Islet precursor cell (in vitro differentiated cells): ENCODE results near the gene POLG.

Experiments
- DNase-seq: peaks from one replicate; pipeline ENCODE4 v3.0.0-alpha.2; 2018

POLG gene

GRCh38 chr15:89356634-89357298 is 22.1 kb upstream of the POLG start:
- DNase-seq: no peak

- DNase-seq: no peak
Observed at GRCh38 chr15:89353991-89354390, 19.4 kb upstream of the POLG start.

- no peak for DNase-seq
Observed at GRCh38 chr15:89352476-89352875, 17.9 kb upstream of the POLG start.

GRCh38 chr15:89349206-89349558 is 14.6 kb upstream of the POLG start:
- no peak for DNase-seq

GRCh38 chr15:89346516-89347231 is 12.1 kb upstream of the POLG start:
- DNase-seq: peak; percentile 71

GRCh38 chr15:89345248-89345647 is 10.6 kb upstream of the POLG start:
- no peak for DNase-seq

- DNase-seq: no peak
Observed at GRCh38 chr15:89342840-89343239, 8.2 kb upstream of the POLG start.

- DNase-seq: no peak
Observed at GRCh38 chr15:89341316-89342005, 6.8 kb upstream of the POLG start.

- DNase-seq: no peak
Observed at GRCh38 chr15:89340573-89340972, 5.9 kb upstream of the POLG start.

- DNase-seq: no peak
Observed at GRCh38 chr15:89338036-89338435, 3.4 kb upstream of the POLG start.

GRCh38 chr15:89335298-89336041 is 846 bp upstream of the POLG start:
- DNase-seq: peak; percentile 86

- DNase-seq: peak; percentile 66
Observed at GRCh38 chr15:89333959-89334509, 590 bp downstream of the POLG start.

- DNase-seq: no peak
Observed at GRCh38 chr15:89333011-89333860, 1.4 kb downstream of the POLG start.

GRCh38 chr15:89332446-89332845 is 2.2 kb downstream of the POLG start:
- peak; percentile 66 for DNase-seq

- no peak for DNase-seq
Observed at GRCh38 chr15:89330881-89331595, 3.6 kb downstream of the POLG start.

GRCh38 chr15:89330119-89330518 is 4.5 kb downstream of the POLG start:
- DNase-seq: no peak

GRCh38 chr15:89329329-89330084 is 5.1 kb downstream of the POLG start:
- DNase-seq: no peak

GRCh38 chr15:89328398-89329254 is 6.0 kb downstream of the POLG start:
- DNase-seq: no peak

- DNase-seq: no peak
Observed at GRCh38 chr15:89327113-89327512, 7.5 kb downstream of the POLG start.

GRCh38 chr15:89326316-89326715 is 8.3 kb downstream of the POLG start:
- DNase-seq: no peak
